CD4-positive, alpha-beta T cell treated with Interleukin-12 subunit alpha and Interleukin-12 subunit beta, for 1 hour (primary cell): ENCODE results near the gene USH2A.

Experiments
- DNase-seq: peaks from one replicate; pipeline ENCODE4 v3.0.0-alpha.2; 2020

USH2A gene

GRCh38 chr1:216111842-216112241, 311.4 kb downstream of the USH2A start:
- no peak for DNase-seq

DNA sequence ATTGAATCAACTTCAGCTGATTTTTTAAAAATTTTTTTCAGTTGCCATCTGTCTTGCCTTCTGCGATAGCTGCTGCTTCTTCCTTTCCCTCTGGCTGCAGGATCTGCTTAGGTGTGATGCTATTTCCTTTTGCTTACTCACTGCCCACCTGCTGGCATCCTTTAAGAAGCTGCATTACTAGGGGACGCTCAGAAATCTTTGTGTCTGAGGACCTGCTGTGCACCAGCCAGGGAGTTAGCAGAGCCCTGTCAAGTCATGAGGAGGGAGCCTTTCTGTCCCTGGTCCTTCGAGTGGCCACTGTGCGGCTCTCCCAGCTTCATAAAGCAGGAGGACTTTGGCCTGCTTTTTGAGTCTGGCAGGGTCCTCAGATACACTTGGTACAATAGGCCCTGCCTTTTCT, 327.8 kb downstream of the USH2A start:
- DNase-seq: no peak

DNA sequence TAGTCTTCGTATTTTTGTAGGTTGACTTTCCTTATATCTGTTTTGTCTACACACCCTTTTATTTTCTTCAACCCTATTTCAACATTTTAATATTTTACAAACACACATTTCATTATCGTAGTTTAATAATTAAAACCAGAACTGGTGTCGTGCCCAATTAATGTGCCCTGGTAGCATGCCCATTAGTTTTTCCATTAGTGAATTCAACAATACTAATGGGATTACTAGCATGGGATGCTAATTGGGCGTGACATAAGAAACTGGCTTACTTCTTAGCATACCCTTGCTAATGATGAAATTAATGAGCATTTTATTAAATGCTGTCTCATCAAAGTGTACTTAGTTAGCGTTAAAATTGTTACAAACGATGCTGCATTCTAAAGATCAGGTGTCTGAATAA, 332.7 kb downstream of the USH2A start:
- DNase-seq: no peak

- DNase-seq: no peak
Observed at GRCh38 chr1:216086678-216087077, 336.6 kb downstream of the USH2A start.

GRCh38 chr1:216081445-216081844, 341.8 kb downstream of the USH2A start:
- DNase-seq: no peak

DNA sequence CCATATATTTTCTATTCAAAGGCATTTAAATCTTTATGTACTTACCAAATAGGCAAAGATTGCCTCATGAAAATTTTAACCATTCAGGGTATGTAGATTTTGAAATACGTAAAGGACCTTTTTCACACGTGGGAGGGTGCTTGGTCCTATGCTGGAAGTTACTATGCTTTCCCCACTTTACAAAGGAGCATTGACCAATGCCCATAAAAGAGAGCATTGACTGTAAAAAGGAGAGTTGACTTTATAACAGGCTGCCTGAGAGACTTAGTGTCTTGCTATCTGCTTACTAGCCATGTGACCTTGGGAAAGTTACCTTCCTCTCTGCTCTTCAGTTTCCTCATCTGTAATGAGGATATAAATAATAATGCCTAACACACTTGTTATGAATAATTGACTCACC, 346.5 kb downstream of the USH2A start:
- DNase-seq: no peak

DNA sequence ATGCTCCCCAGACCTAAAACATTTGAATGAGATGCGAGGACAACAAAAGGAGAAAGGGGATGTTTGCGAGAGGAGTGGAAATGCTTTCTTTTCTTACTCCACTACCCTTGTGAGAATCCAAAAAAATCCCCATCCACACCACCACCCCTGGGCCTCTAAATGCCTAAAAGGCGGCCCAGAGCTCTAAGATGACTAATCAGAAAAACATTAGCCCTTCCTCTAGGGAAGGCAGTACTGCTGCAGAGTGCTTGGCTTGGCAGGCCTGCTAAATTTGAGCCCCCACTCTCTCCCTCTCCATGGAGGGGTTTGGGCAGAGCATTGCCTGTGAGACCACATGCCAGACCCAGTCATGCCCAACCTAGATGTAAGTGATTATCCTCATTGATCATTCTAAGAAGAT, 347.9 kb downstream of the USH2A start:
- DNase-seq: no peak

- DNase-seq: no peak
Observed at GRCh38 chr1:216073793-216074595, 349.3 kb downstream of the USH2A start.

GRCh38 chr1:216071262-216071661, 352.0 kb downstream of the USH2A start:
- no peak for DNase-seq

GRCh38 chr1:216064643-216065042, 358.6 kb downstream of the USH2A start:
- DNase-seq: no peak

DNA sequence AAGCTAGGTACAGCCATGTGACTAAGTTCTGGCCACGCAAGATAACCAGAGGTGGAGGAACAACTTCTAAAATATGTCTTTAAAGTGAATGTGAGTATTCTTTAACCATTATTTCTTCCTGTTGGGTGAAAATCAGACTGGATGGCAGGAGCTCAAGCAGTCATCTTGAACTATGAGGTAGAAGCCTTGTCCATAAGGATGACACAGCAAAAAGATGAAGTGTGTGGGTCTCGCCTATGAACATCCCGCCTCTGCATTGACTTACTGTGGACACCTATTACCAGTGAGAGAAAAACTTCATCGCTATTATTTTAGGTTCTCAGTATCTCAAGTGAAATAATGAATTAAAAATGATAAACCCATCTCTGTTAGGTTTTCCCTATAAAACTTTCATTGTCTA, 365.3 kb downstream of the USH2A start:
- DNase-seq: no peak

DNA sequence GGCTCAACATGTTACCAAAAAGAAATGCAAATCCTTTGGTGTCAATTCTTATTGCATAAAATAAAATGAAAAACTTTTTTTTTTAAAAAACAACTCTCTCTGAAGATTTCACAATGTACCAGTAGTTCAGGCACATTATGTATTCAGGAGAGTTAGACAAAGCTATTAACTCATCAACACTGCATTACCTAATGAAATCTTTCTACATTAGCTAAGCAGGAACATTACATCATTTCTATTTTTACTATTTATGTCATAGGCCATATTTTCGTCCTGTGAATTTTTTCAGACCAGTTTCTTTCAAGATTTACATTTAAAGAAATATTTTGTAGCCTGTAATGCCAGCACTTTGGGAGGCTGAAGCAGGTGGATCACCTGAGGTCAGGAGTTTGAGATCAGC, 366.2 kb downstream of the USH2A start:
- no peak for DNase-seq

DNA sequence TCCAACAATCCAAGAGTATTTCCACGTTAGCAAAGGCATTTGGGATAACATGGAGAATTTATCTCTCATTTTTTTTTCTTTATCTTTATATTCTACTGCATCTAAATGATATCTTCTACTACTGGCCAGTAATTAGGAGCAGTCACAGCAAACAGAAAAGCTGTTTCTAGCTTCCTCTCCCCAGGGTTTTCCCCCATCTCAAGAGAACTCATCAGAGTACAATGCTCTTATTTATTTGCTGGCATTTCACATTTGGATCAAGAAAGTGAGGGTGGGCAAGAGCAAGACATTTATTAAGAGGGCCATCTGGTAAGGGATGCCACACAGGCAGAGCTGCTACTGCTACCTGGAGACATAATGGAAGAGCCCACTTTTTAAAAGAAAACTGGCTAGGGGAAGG, 368.2 kb downstream of the USH2A start:
- DNase-seq: no peak

- DNase-seq: no peak
Observed at GRCh38 chr1:216054600-216054999, 368.6 kb downstream of the USH2A start.

DNA sequence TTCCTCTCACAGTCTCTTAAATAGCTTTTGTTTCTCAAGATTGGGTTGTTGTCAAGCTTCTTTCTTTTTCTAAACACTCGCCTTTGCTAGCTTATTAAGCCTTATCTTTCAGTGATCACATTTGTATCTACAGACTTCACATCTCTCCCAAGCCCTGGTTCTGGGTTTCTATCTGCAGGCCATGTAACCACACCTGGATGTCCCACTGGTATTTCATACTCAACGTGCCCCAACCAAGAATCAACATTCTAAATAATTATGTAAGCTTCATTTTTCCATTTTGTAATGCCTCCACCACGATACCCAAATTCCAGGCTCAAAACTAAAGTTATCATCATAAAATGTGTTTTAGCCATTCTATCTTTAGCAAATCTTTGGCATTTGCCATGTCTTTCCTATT, 372.2 kb downstream of the USH2A start:
- DNase-seq: no peak

GRCh38 chr1:216049741-216050430, 373.4 kb downstream of the USH2A start:
- no peak for DNase-seq

DNA sequence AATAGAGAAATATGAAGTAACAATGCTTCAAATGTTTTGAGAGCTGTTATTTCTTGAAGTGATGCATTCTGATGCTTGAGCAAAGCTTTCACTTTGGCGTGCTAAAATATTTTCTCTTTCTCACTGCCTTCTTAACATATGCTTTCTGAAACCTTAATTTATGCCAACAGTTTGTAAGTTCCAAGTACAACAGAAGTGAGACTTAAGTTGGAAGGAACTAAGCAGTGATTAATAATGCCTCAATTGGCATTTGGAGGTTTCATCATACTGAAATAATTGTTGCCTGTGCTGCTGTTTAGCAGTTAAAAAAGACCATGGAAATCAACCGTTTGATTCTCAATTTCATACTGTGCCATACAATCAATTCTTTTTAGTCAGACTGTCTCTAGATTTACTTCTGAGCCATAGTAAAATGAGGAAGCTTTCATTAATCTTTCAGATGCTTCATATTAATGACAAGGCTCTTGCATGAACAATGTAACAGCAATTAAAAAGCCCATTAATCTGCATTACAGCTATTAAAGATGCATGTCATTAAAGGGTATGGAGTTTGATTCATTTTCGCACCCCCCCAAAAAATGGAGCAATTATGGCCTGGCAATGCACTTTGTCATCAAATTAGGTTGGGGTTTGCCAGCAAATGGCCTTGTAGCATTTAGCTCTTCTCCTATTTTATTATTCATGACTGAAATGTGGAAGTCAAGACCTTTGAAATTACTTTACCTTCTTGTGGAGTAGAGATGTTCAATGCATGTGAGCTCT, 375.3 kb downstream of the USH2A start:
- no peak for DNase-seq

GRCh38 chr1:216046336-216046735, 376.9 kb downstream of the USH2A start:
- DNase-seq: no peak

GRCh38 chr1:216045400-216045799, 377.8 kb downstream of the USH2A start:
- DNase-seq: no peak

DNA sequence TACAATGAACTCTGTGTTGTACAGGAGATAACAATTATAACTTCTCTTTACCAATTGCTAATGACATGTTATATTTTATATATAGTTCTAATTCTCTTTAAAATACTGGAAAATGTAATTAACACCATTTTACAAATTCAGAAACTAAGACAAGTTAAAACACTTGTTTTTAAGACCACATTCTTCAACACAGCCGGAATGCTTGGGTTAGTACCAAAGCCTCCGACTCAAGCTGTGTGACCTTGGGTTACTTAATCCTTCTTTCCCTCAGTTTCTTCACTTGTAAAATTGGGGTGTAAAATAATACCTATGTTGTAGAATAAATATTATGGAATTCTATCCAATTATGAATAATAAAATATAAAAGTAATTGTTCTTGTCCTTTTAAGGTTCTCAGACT, 378.7 kb downstream of the USH2A start:
- DNase-seq: no peak

GRCh38 chr1:216034506-216034905, 388.7 kb downstream of the USH2A start:
- DNase-seq: no peak

DNA sequence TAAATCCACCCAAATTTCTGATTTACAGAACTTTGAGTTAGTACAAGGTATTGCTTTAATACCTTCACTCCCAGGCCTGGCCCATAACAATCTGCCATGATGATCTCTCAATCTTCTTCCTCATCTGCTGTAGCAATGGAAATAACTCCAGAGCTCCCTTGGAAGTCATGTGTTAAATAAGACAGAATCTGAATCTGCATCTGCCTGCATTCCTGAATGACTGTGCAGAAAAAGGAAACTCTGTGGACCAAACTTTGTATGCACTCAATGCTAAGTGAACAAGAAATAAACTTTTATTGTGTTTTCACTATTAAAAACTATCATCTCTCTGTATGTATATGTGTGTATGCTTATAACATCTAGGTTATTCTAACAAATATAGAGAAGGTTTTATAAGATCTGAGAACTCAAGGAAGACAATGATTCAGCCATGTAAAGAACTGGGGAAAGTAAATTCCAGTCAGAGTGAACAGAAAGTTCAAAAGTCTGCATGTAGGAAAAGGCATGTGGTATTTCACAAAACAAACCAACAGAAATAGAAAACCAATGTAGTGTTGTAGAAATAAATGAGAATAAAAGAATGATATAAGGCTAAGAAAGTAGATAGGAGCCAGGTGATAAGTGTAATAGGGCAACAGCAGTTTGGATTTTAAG, 390.2 kb downstream of the USH2A start:
- no peak for DNase-seq

DNA sequence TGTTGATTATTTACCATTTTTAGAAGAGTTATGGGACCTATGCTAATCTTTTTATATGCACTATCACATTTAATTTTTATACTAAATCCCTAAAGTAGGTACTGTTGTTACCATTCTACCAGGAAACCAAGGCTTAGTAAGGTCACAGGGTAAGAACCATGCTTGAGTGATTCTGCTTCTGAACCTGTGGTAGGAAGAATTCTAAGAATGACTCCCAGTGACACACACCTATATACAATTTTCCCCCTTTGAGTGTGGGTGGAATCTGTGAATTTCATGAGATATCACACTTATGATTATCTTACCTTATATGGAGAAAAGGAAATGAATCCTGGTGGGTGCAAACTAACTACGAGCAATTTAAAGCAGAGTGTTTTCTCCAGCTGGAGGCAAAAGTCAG, 391.0 kb downstream of the USH2A start:
- no peak for DNase-seq
